Pons (tissue), 1 donor: ENCODE measurements around the gene KRT222.
A peak's percentile ranks its signal among the peaks of the same experiment; 100 is the strongest.

ENCODE experiments used
- DNase-seq: peaks from one replicate; pipeline ENCODE4 v3.0.0-alpha.2; 2016; ENCODE audit warnings: low spot score

KRT222 gene

GRCh38 chr17:40615068-40615840 is 49.7 kb downstream of the KRT222 start:
- DNase-seq = peak; percentile 4

GRCh38 chr17:40614431-40615067 is 50.4 kb downstream of the KRT222 start:
- no peak for DNase-seq

- no peak for DNase-seq
Observed at GRCh38 chr17:40613467-40614154, 51.4 kb downstream of the KRT222 start.

- DNase-seq = no peak
Observed at GRCh38 chr17:40612599-40613244, 52.3 kb downstream of the KRT222 start.

- DNase-seq = no peak
Observed at GRCh38 chr17:40611840-40612474, 53.0 kb downstream of the KRT222 start.

- DNase-seq = no peak
Observed at GRCh38 chr17:40610359-40610758, 54.6 kb downstream of the KRT222 start.

- no peak for DNase-seq
Observed at GRCh38 chr17:40608061-40608581, 56.9 kb downstream of the KRT222 start.

GRCh38 chr17:40607641-40608040 is 57.3 kb downstream of the KRT222 start:
- DNase-seq = no peak

GRCh38 chr17:40606548-40607353 is 58.2 kb downstream of the KRT222 start:
- no peak for DNase-seq

GRCh38 chr17:40605306-40605705 is 59.7 kb downstream of the KRT222 start:
- DNase-seq = no peak
